HepG2 (cell line): ENCODE results near the gene ARID5B. TPM values are rescaled to one million over a fixed set of nuclear protein-coding genes. Genes with fewer than 3 reads are reported as not detected.

Source experiments
- ATAC-seq: fragments of 200-7000 bp; cut with Tn5 transposase; 3 replicates; pipeline ENCODE4 v1.9.1; 2020; ENCODE audit warnings: mild to moderate bottlenecking, moderate library complexity
- BruUV-seq: library from RNA; stranded (reverse); fragments of 400-500 nt; replicated peaks from 2 replicates; lab custom pipeline; 2021; lab: Mats Ljungman, UMichigan
- CTCF ChIA-PET: fragments of 300-600 bp; formaldehyde crosslinking; extraction: SDS; loops from one replicate; lab custom pipeline; 2021; ENCODE audit warnings: low total read pairs, inconsistent platforms, low intra/inter-chr PET ratio; lab: Yijun Ruan, JAX
- POLR2A ChIA-PET: fragments of 350-600 bp; sonication (Branson Sonifier 250); formaldehyde crosslinking; loops from one replicate; lab custom pipeline; 2020; ENCODE audit warnings: antibody characterized with exemption, inconsistent platforms; lab: Yijun Ruan, JAX
- DNase-seq: peaks from one replicate; pipeline ENCODE4 v3.0.0-alpha.2; 2015; ENCODE audit warnings: low spot score
- FAIRE-seq: peaks from 3 replicates; lab custom pipeline; 2011; peaks lifted over from hg19 to GRCh38; lab: Jason Lieb, UNC
- H2AFZ ChIP-seq: one replicate; pipeline ENCODE4 v1.6.1; 2011; ENCODE audit warnings: low read length, inconsistent platforms
- H3K27ac ChIP-seq: fragments of 300-600 bp; 3 replicates; pipeline ENCODE4 v1.8.0; 2011; ENCODE audit warnings: mixed run types, mild to moderate bottlenecking, mixed read lengths, low read length, inconsistent platforms; ENCODE audit not compliant: insufficient read depth; ENCODE audit errors: extremely low read length
- H3K27me3 ChIP-seq, 2 experiments: fragments of 200-600 bp in 1 of 2; 2 replicates in 1 of 2; 3 replicates in 1 of 2; pipeline versions ENCODE4 v1.6.0 to v1.8.0; 2011; ENCODE audit warnings: low read length in 2 of 2, mild to moderate bottlenecking in 2 of 2, moderate library complexity in 2 of 2, inconsistent platforms in 1 of 2; ENCODE audit not compliant: insufficient read depth in 2 of 2, control insufficient read depth in 1 of 2
- H3K36me3 ChIP-seq, 2 experiments: fragments of 200-600 bp in 1 of 2; replicated peaks in 1 of 2; 2 replicates in 1 of 2; 3 replicates in 1 of 2; pipeline versions ENCODE4 v1.5.1 to v1.8.0; 2011; ENCODE audit warnings: low read length in 2 of 2, inconsistent platforms in 1 of 2; ENCODE audit not compliant: insufficient read depth in 2 of 2, control insufficient read depth in 1 of 2
- H3K4me1 ChIP-seq: 2 replicates; pipeline ENCODE4 v1.5.1; 2012; ENCODE audit warnings: low read length, inconsistent platforms; ENCODE audit not compliant: insufficient read depth
- H3K4me2 ChIP-seq: 2 replicates; pipeline ENCODE4 v1.6.0; 2011; ENCODE audit warnings: low read depth, low read length, inconsistent platforms
- H3K4me3 ChIP-seq, 3 experiments: fragments of 200-600 bp in 1 of 3; sonication (generic), shearing (Covaris generic) in 1 of 3; replicated peaks in 1 of 3; 2 replicates each; pipeline ENCODE4 v1.5.1; 2011 to 2016; ENCODE audit warnings: low read length in 3 of 3, inconsistent platforms in 2 of 3, low read depth in 2 of 3, mild to moderate bottlenecking in 2 of 3, control low read depth in 1 of 3, mixed read lengths in 1 of 3; ENCODE audit not compliant: insufficient read depth in 1 of 3
- H3K79me2 ChIP-seq: one replicate; pipeline ENCODE4 v1.6.1; 2011; ENCODE audit warnings: low read length, inconsistent platforms; ENCODE audit not compliant: insufficient read depth
- H3K9ac ChIP-seq: 2 replicates; pipeline ENCODE4 v1.6.0; 2011; ENCODE audit warnings: mild to moderate bottlenecking, low read depth, low read length, inconsistent platforms; ENCODE audit not compliant: insufficient read depth
- H3K9me3 ChIP-seq: 2 replicates; pipeline ENCODE4 v1.5.1; 2012; ENCODE audit warnings: mild to moderate bottlenecking, low read length
- H4K20me1 ChIP-seq: 2 replicates; pipeline ENCODE4 v1.6.0; 2011; ENCODE audit warnings: inconsistent platforms, mild to moderate bottlenecking, low read length, moderate library complexity; ENCODE audit not compliant: insufficient read depth
- FOSL2 ChIP-seq: sonication (generic); formaldehyde crosslinking; IDR thresholded peaks from 2 replicates; pipeline ENCODE4 v1.4.0; 2020; ENCODE audit warnings: missing genetic modification reagents
- MXI1 ChIP-seq: IDR thresholded peaks from 3 replicates; pipeline ENCODE4 v1.6.1; 2012; ENCODE audit warnings: low read depth, low read length, inconsistent platforms, borderline replicate concordance
- RFXAP ChIP-seq: sonication (generic); formaldehyde crosslinking; IDR thresholded peaks from 2 replicates; pipeline ENCODE4 v1.4.0; 2020; ENCODE audit warnings: missing genetic modification reagents, borderline replicate concordance
- RNF2 ChIP-seq: fragments of 450-650 bp; conservative IDR thresholded peaks from 2 replicates; pipeline ENCODE4 v1.6.1; 2016; ENCODE audit warnings: low read depth
- SP4 ChIP-seq: sonication (generic); formaldehyde crosslinking; IDR thresholded peaks from 2 replicates; pipeline ENCODE4 v1.8.1; 2023; ENCODE audit warnings: mild to moderate bottlenecking, missing genetic modification reagents
- TCF7 ChIP-seq: sonication (generic); IDR thresholded peaks from 2 replicates; pipeline ENCODE4 v1.6.1; 2016; ENCODE audit warnings: antibody characterized with exemption, low read depth
- ZNF143 ChIP-seq: sonication (generic); formaldehyde crosslinking; IDR thresholded peaks from 2 replicates; pipeline ENCODE4 v1.4.0; 2020; ENCODE audit warnings: missing genetic modification reagents
- ZNF224 ChIP-seq: sonication (generic); formaldehyde crosslinking; IDR thresholded peaks from 2 replicates; pipeline ENCODE4 v1.5.0; 2020; ENCODE audit warnings: mild to moderate bottlenecking, missing genetic modification reagents
- ZNF781 ChIP-seq: sonication (generic); formaldehyde crosslinking; IDR thresholded peaks from 2 replicates; pipeline ENCODE4 v1.5.1; 2020; ENCODE audit warnings: borderline replicate concordance, mild to moderate bottlenecking, missing genetic modification reagents; ENCODE audit errors: not compliant biosample characterization
- ZNF782 ChIP-seq: sonication (generic); formaldehyde crosslinking; IDR thresholded peaks from 2 replicates; pipeline ENCODE4 v1.4.0; 2020; ENCODE audit warnings: missing genetic modification reagents, mild to moderate bottlenecking, borderline replicate concordance
- ZNF790 ChIP-seq: sonication (generic); formaldehyde crosslinking; IDR thresholded peaks from 2 replicates; pipeline ENCODE4 v1.8.0; 2022; ENCODE audit warnings: missing genetic modification reagents, mild to moderate bottlenecking, borderline replicate concordance
- WGBS: methylation state at CpG from one replicate; pipeline ENCODE4 v1.1.6; 2017; ENCODE audit warnings: low lambda C conversion rate; 5-methylcytosine and 5-hydroxymethylcytosine counted together
- in situ Hi-C: cut with HindIII; loops from 2 replicates; pipeline ENCODE4 v1.10.0; 2017; ENCODE audit warnings: low pct_unique_long_range_greater_than_20kb; ENCODE audit not compliant: extremely low pct_ligation_motif_present
- intact Hi-C: fragments of 100-400 bp; cut with micrococcal nuclease; formaldehyde crosslinking; loops from one replicate; pipeline ENCODE4 v1.10.0; 2022; ENCODE audit not compliant: unreplicated experiment
- polyA plus RNA-seq, 8 experiments: library from polyadenylated mRNA; depleted of rRNA in 3 of 8; stranded (reverse) in 7 of 8; unstranded in 1 of 8; fragments of >200 nt; fragmentation: Illumina TruSeq in 4 of 8; extraction: Trizol in 4 of 8; gene quantifications; 2 replicates each; pipeline versions ENCODE4 v1.2.1 to v1.2.3, GENCODE V29; 2011 to 2016; ENCODE audit warnings: low read depth in 4 of 8, missing spikeins in 1 of 8, mixed read lengths in 1 of 8; ENCODE audit not compliant: insufficient read depth in 1 of 8
- total RNA-seq, 5 experiments: library from RNA; depleted of rRNA; stranded (reverse); fragments of >200 nt; fragmentation: Illumina TruSeq; extraction: Trizol; gene quantifications; 2 replicates each; pipeline ENCODE4 v1.2.3, GENCODE V29; 2016; ENCODE audit warnings: low read depth in 1 of 5
- TF ChIP-seq, protein P1 (sequence below): sonication (generic); formaldehyde crosslinking; conservative IDR thresholded peaks from 2 replicates; pipeline ENCODE4 v1.4.0; 2020; ENCODE audit warnings: mild to moderate bottlenecking, missing genetic modification reagents, moderate library complexity
- TF ChIP-seq, protein P2 (sequence below): IDR thresholded peaks from 2 replicates; pipeline ENCODE4 v1.6.1; 2016; ENCODE audit warnings: low read depth, borderline replicate concordance
- TF ChIP-seq, protein P3 (sequence below): sonication (generic); formaldehyde crosslinking; conservative IDR thresholded peaks from 2 replicates; pipeline ENCODE4 v1.4.0; 2020; ENCODE audit warnings: missing genetic modification reagents
- TF ChIP-seq, protein P4 (sequence below): sonication (generic); formaldehyde crosslinking; IDR thresholded peaks from 2 replicates; pipeline ENCODE4 v1.8.0; 2022; ENCODE audit warnings: missing genetic modification reagents, mild to moderate bottlenecking, moderate library complexity, borderline replicate concordance

The ARID5B gene
- total and polyA plus RNA-seq, 2 of the 13 experiments (the other 11 are each of a cell fraction or from before 2014, with no cell fraction given) = 6.2 to 21.1 TPM

DNA sequence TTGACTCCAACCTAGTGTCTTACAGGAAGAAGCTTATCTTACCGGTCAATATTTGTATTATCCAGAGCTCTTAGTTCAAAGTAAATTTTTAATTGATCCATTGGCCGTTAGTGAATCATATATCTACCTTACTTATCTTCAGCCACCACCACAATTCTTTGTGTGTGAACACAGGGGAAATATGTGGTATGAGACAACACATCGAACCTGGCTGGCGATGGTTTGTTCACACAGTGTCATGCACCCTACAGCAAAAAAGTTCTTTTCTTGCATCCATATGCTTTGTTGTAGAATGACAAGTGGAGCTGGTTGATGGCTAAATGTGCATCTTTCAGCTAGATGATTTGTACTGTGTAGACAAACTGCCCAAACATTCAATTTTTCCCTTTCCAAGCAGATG is 65.8 kb downstream of the ARID5B start:
- 78% methylated on average over 4 of the region's 4 CpGs for WGBS
- Histone ChIP-seq H3K27ac (peak overlapping the region; percentile 26), H2AFZ (no peak overlapping the region)
- TF ChIP-seq ZNF224 (CRISPR knock-in tag) = no peak
- TF ChIP-seq, protein P1, sequence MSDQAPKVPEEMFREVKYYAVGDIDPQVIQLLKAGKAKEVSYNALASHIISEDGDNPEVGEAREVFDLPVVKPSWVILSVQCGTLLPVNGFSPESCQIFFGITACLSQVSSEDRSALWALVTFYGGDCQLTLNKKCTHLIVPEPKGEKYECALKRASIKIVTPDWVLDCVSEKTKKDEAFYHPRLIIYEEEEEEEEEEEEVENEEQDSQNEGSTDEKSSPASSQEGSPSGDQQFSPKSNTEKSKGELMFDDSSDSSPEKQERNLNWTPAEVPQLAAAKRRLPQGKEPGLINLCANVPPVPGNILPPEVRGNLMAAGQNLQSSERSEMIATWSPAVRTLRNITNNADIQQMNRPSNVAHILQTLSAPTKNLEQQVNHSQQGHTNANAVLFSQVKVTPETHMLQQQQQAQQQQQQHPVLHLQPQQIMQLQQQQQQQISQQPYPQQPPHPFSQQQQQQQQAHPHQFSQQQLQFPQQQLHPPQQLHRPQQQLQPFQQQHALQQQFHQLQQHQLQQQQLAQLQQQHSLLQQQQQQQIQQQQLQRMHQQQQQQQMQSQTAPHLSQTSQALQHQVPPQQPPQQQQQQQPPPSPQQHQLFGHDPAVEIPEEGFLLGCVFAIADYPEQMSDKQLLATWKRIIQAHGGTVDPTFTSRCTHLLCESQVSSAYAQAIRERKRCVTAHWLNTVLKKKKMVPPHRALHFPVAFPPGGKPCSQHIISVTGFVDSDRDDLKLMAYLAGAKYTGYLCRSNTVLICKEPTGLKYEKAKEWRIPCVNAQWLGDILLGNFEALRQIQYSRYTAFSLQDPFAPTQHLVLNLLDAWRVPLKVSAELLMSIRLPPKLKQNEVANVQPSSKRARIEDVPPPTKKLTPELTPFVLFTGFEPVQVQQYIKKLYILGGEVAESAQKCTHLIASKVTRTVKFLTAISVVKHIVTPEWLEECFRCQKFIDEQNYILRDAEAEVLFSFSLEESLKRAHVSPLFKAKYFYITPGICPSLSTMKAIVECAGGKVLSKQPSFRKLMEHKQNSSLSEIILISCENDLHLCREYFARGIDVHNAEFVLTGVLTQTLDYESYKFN (CRISPR knock-in tag) = 0 out of 2 replicates have a peak, but pooled peaks have one; percentile 17
- no peak for TF ChIP-seq RNF2
- no peak for TF ChIP-seq MXI1
- TF ChIP-seq, protein P2, sequence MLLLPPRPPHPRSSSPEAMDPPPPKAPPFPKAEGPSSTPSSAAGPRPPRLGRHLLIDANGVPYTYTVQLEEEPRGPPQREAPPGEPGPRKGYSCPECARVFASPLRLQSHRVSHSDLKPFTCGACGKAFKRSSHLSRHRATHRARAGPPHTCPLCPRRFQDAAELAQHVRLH (CRISPR knock-in tag) = no peak
- TF ChIP-seq SP4 (CRISPR knock-in tag) = no peak
- no peak for TF ChIP-seq ZNF143 (CRISPR knock-in tag)
- TF ChIP-seq FOSL2 (CRISPR knock-in tag) = peak; percentile 27; the same call in 1 of the 2 replicates
- TF ChIP-seq ZNF782 (CRISPR knock-in tag) = no peak
- no peak for TF ChIP-seq ZNF781 (CRISPR knock-in tag)
- TF ChIP-seq, protein P3, sequence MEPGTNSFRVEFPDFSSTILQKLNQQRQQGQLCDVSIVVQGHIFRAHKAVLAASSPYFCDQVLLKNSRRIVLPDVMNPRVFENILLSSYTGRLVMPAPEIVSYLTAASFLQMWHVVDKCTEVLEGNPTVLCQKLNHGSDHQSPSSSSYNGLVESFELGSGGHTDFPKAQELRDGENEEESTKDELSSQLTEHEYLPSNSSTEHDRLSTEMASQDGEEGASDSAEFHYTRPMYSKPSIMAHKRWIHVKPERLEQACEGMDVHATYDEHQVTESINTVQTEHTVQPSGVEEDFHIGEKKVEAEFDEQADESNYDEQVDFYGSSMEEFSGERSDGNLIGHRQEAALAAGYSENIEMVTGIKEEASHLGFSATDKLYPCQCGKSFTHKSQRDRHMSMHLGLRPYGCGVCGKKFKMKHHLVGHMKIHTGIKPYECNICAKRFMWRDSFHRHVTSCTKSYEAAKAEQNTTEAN (CRISPR knock-in tag) = no peak
- no peak for TF ChIP-seq ZNF790
- TF ChIP-seq, protein P4, sequence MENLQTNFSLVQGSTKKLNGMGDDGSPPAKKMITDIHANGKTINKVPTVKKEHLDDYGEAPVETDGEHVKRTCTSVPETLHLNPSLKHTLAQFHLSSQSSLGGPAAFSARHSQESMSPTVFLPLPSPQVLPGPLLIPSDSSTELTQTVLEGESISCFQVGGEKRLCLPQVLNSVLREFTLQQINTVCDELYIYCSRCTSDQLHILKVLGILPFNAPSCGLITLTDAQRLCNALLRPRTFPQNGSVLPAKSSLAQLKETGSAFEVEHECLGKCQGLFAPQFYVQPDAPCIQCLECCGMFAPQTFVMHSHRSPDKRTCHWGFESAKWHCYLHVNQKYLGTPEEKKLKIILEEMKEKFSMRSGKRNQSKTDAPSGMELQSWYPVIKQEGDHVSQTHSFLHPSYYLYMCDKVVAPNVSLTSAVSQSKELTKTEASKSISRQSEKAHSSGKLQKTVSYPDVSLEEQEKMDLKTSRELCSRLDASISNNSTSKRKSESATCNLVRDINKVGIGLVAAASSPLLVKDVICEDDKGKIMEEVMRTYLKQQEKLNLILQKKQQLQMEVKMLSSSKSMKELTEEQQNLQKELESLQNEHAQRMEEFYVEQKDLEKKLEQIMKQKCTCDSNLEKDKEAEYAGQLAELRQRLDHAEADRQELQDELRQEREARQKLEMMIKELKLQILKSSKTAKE (CRISPR knock-in tag) = no peak
- 0 out of 2 replicates have a peak, but pooled peaks have one; percentile 23 for TF ChIP-seq TCF7
- no peak for TF ChIP-seq RFXAP (CRISPR knock-in tag)

More for the DNA sequence above, 65.8 kb downstream of the ARID5B start:
- FAIRE-seq = peak; percentile 39
- DNase-seq = no peak
- peaks cover 20% of the 10 kb centered on the region for H3K79me2 ChIP-seq
- peaks cover 0 to 5% of the 10 kb centered on the region in 2 experiments; a peak in 3 of 5 replicates for H3K36me3 ChIP-seq
- POLR2A ChIA-PET = interaction anchor here (0.9 kb wide), 1 partner anchor 64 kb away, joined by 3 read pairs; no protein-coding TSS in a partner anchor
- H3K4me1 ChIP-seq = peaks cover 93% of the 10 kb centered on the region
- no peaks in the 10 kb centered on the region for H4K20me1 ChIP-seq
- H3K4me2 ChIP-seq = no peak overlapping the region
- no peak overlapping the region for H3K9ac ChIP-seq
- H3K9me3 ChIP-seq = no peaks in the 10 kb centered on the region
- no peaks in the 10 kb centered on the region for H3K27me3 ChIP-seq
- in situ Hi-C loops = no loop called here
- no peak for ATAC-seq
- CTCF ChIA-PET = no interaction called here
- intact Hi-C loops = loop anchor here (10.0 kb wide), 2 partner anchors 132 to 298 kb away; partner anchors contain the start of gene RTKN2
- H3K4me3 ChIP-seq = no peak overlapping the region
- no TSS peak for BruUV-seq
